Bronchial epithelial cell (primary cell): ENCODE results near the gene USF3. TPM values are rescaled to one million over a fixed set of nuclear protein-coding genes. Genes with fewer than 3 reads are reported as not detected.

Experiments
- DNase-seq: peaks from one replicate; pipeline ENCODE4 v3.0.0-alpha.2; 2010; ENCODE audit warnings: low read depth
- FAIRE-seq: peaks from 2 replicates; lab custom pipeline; 2011; peaks lifted over from hg19 to GRCh38; lab: Jason Lieb, UNC
- H3K27me3 ChIP-seq: 2 replicates; pipeline ENCODE4 v1.5.1; 2011; ENCODE audit warnings: low read length; ENCODE audit not compliant: control insufficient read depth, insufficient read depth
- H3K36me3 ChIP-seq: 2 replicates; pipeline ENCODE4 v1.5.1; 2011; ENCODE audit warnings: low read length; ENCODE audit not compliant: control insufficient read depth, insufficient read depth
- H3K4me3 ChIP-seq: 2 replicates; pipeline ENCODE4 v1.5.1; 2011; ENCODE audit warnings: mild to moderate bottlenecking, low read depth, low read length, control low read depth
- CTCF ChIP-seq: IDR thresholded peaks from 2 replicates; pipeline ENCODE4 v1.5.1; 2011; ENCODE audit warnings: mild to moderate bottlenecking, moderate library complexity, low read length, control low read depth, inconsistent platforms; ENCODE audit not compliant: insufficient read depth, severe bottlenecking
- total RNA-seq: library from RNA; depleted of rRNA; stranded (reverse); fragments of >200 nt; gene quantifications from 2 replicates; pipeline ENCODE4 v1.2.1, GENCODE V29; 2014

Gene USF3
- total RNA-seq, 1 donor from 2014 or later = 4.2 TPM

DNA sequence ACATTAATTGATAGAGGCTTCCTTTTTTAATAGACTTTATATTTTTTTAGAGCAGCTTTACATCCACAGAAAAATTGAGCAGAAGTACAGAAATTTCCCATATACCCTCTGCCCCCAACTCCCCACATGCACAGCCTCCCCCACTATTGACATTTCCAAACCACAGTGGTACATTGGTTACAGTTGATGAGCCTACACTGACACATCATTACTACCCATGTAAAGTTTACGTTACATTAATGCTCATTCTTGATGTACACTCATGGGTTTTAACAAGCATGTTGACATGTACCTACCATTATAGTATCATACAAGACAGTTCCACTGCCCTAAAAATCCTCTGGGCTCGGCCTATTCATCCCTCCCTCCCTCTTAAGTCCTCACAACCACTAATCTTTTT lies 78.7 kb downstream of the USF3 start:
- DNase-seq (no peak), FAIRE-seq (no peak)
- H3K36me3 ChIP-seq = no peaks in the 10 kb centered on the region
- H3K4me3 ChIP-seq = no peak overlapping the region
- H3K27me3 ChIP-seq = no peaks in the 10 kb centered on the region
- no peak for TF ChIP-seq CTCF

GRCh38 chr3:113615976-113616375 lies 80.5 kb downstream of the USF3 start:
- Histone ChIP-seq H3K4me3 (no peak overlapping the region), H3K27me3 (no peaks in the 10 kb centered on the region), H3K36me3 (no peaks in the 10 kb centered on the region)
- FAIRE-seq (no peak), DNase-seq (no peak)
- TF ChIP-seq CTCF = no peak

DNA sequence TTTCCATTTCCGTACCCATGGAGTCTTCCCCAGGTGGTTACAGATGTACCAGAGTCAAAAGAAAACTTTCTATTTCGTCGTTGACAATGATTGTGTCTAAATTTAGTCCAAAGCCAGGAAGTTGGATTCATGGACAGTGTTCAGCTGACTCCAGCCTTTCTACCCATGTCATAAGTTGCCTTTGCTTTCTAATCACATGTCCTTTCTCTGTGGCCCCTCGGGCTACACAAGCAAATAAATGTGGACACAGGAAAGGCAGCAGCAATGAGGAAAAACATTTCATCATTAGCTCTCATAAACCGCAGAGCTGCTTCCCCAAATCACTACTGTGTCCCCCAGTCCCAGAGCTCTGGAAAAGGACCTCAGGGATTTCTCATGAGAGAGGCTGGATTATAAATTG lies 82.0 kb downstream of the USF3 start:
- Histone ChIP-seq H3K4me3 (no peak overlapping the region), H3K36me3 (no peaks in the 10 kb centered on the region), H3K27me3 (no peaks in the 10 kb centered on the region)
- DNase-seq (no peak), FAIRE-seq (no peak)
- no peak for TF ChIP-seq CTCF

DNA sequence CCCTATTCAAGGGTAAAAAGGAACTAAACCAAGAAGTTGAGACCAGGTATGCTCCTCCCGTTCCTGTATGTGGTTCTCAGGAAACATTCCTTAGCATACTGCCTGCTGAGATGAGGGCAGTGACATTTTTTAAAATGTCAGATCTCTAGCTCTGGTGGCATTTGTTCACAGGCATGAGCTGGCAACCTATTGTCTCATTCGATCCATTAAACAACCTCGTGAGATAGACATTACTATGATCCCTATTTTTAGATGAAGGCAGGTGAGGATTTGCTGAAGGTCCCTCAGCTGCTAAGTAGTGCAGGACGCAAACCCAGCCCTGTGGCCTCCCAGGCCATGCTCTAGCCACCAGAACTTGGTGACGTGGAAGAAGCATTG lies 89.2 kb downstream of the USF3 start:
- Histone ChIP-seq H3K27me3 (no peaks in the 10 kb centered on the region), H3K4me3 (no peak overlapping the region), H3K36me3 (no peaks in the 10 kb centered on the region)
- FAIRE-seq (no peak), DNase-seq (no peak)
- TF ChIP-seq CTCF = no peak

- FAIRE-seq = no peak
- no peak for TF ChIP-seq CTCF
- no peak for DNase-seq
- Histone ChIP-seq H3K36me3 (no peaks in the 10 kb centered on the region), H3K27me3 (no peaks in the 10 kb centered on the region), H3K4me3 (no peak overlapping the region)
Measured at GRCh38 chr3:113606539-113607218, 89.8 kb downstream of the USF3 start.

- H3K27me3 ChIP-seq = no peaks in the 10 kb centered on the region
- DNase-seq (no peak), FAIRE-seq (no peak)
- no peak overlapping the region for H3K4me3 ChIP-seq
- H3K36me3 ChIP-seq = no peaks in the 10 kb centered on the region
- no peak for TF ChIP-seq CTCF
Measured at GRCh38 chr3:113602836-113603235, 93.6 kb downstream of the USF3 start.
